ENCODE measurements around the gene RBMS3.

RBMS3 gene

DNA sequence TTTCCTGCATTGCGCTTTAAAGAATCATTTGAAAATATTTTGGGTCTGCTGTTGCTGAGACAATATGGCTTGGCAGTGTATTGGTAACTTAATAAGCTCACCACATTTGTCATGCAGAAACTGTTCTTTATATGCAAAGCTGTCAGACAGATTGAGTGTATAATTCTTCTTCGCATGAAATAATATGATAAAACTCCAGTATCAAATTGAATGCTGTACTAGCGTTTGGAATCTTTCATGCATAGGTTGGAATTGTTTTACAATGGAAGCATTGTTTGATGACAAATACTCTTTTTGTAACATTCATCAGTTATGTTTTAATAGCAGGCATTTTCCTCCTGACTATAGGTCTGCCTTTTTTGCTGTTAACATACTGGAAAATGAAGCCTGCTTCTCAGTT lies 53.8 kb downstream of the RBMS3 start:
- Histone ChIP-seq H3K36me3 (no peaks in the 10 kb centered on the region), H3K27ac (no peak overlapping the region), H3K9me3 (no peaks in the 10 kb centered on the region), H3K4me3 (no peak overlapping the region), H3K9ac (no peak overlapping the region), H3K4me1 (no peaks in the 10 kb centered on the region), H3K4me2 (no peak overlapping the region), H3K27me3 (no peaks in the 10 kb centered on the region), H4K20me1 (no peaks in the 10 kb centered on the region)
- no peak for TF ChIP-seq Cebpa-rat (IDR thresholded peaks at IDR 0.05)

DNA sequence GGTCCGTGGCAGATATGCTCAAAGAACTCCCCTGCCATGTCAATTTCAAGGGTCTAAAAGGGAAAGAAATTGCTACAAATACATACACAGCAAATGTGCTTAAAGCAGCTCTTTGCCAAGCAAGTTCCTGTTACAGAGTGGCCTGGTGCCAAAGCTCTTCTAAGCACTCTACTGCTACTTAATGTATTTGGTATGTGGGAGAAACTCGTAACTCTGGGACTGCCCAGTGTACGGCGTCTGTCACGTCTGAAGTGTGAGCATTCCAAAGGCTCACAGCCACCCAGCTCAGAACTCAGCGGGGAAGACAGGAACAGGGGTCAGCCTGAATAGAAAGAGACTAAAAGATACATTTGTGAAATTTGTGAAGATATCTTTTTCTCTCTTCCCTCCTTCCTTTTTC lies 54.6 kb downstream of the RBMS3 start:
- Histone ChIP-seq H3K9ac (no peak overlapping the region), H3K27me3 (no peaks in the 10 kb centered on the region), H3K4me3 (no peak overlapping the region), H3K27ac (no peak overlapping the region), H3K4me1 (no peaks in the 10 kb centered on the region), H3K9me3 (no peaks in the 10 kb centered on the region), H3K36me3 (no peaks in the 10 kb centered on the region), H4K20me1 (no peaks in the 10 kb centered on the region), H3K4me2 (no peak overlapping the region)
- no peak for TF ChIP-seq Cebpa-rat (IDR thresholded peaks at IDR 0.05)

DNA sequence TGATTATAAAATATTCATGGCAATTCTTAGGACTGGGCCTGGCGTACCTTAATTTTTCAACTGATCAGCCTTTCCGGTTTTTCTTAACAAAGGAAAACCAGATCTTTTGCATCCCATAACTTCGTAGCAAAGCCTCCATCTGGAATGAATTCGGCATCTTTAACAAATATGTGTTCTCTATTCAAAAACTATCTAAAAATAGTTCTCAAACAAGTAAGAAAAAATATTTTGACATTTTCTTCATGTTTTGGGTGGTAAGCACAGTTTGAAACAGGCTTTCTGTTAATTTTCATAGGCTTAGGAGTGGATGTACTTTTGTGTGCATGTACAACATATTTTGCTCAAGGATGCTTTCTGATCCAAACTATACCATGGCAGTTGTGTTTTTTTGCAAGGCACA lies 55.1 kb downstream of the RBMS3 start:
- Histone ChIP-seq H3K4me3 (no peak overlapping the region), H3K9me3 (no peaks in the 10 kb centered on the region), H3K27me3 (no peaks in the 10 kb centered on the region), H3K27ac (no peak overlapping the region), H3K9ac (no peak overlapping the region), H3K36me3 (no peaks in the 10 kb centered on the region), H3K4me1 (no peaks in the 10 kb centered on the region), H4K20me1 (no peaks in the 10 kb centered on the region), H3K4me2 (no peak overlapping the region)
- TF ChIP-seq Cebpa-rat (IDR thresholded peaks at IDR 0.05) = no peak

DNA sequence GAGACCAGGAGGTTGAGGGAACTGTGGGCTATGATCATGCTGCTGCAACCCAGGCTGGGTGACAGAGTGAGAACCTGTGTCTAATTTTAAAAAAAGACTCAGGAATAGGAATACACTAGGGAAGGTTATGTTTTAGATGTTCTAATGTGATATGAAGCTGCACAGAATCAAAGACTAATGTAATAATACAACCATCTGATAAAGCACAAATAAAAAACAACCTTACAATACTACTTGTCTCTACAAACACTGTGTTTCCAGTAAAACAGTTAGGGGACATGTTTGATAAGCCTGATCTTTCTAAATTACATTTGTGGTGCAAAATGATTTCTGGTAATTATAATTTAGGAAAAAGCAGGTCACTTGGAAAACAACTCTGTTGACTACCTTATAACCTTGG lies 56.7 kb downstream of the RBMS3 start:
- H3K27me3 ChIP-seq = no peaks in the 10 kb centered on the region
- H3K27ac ChIP-seq = no peak overlapping the region
- H3K4me2 ChIP-seq = no peak overlapping the region
- no peak overlapping the region for H3K9ac ChIP-seq
- no peaks in the 10 kb centered on the region for H4K20me1 ChIP-seq
- no peak for TF ChIP-seq Cebpa-rat (IDR thresholded peaks at IDR 0.05)
- no peaks in the 10 kb centered on the region for H3K36me3 ChIP-seq
- no peaks in the 10 kb centered on the region for H3K9me3 ChIP-seq
- H3K4me1 ChIP-seq = no peaks in the 10 kb centered on the region
- no peak overlapping the region for H3K4me3 ChIP-seq

DNA sequence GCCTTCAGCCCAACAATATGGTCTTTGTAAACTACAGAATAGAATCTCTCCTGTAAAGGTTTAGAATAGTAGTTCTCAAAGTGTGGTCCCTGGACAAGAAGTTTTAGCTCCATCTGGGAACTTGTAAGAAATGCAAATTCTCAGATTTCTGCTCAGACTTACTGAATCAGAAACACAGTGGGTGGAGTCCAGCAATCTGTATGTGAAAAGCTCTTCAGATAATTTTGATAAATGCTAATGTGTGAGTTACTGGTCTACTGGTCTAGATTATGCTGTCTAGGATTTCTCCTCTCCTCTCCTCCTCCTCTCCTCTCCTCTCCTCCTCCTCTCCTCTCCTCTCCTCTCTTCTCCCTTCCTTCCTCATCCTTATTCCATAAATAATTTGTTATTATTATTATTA lies 57.5 kb downstream of the RBMS3 start:
- H3K27me3 ChIP-seq = no peaks in the 10 kb centered on the region
- H4K20me1 ChIP-seq = no peaks in the 10 kb centered on the region
- H3K4me1 ChIP-seq = no peaks in the 10 kb centered on the region
- no peak overlapping the region for H3K4me3 ChIP-seq
- H3K36me3 ChIP-seq = no peaks in the 10 kb centered on the region
- no peak overlapping the region for H3K9ac ChIP-seq
- no peak for TF ChIP-seq Cebpa-rat (IDR thresholded peaks at IDR 0.05)
- no peak overlapping the region for H3K27ac ChIP-seq
- H3K4me2 ChIP-seq = no peak overlapping the region
- H3K9me3 ChIP-seq = no peaks in the 10 kb centered on the region

DNA sequence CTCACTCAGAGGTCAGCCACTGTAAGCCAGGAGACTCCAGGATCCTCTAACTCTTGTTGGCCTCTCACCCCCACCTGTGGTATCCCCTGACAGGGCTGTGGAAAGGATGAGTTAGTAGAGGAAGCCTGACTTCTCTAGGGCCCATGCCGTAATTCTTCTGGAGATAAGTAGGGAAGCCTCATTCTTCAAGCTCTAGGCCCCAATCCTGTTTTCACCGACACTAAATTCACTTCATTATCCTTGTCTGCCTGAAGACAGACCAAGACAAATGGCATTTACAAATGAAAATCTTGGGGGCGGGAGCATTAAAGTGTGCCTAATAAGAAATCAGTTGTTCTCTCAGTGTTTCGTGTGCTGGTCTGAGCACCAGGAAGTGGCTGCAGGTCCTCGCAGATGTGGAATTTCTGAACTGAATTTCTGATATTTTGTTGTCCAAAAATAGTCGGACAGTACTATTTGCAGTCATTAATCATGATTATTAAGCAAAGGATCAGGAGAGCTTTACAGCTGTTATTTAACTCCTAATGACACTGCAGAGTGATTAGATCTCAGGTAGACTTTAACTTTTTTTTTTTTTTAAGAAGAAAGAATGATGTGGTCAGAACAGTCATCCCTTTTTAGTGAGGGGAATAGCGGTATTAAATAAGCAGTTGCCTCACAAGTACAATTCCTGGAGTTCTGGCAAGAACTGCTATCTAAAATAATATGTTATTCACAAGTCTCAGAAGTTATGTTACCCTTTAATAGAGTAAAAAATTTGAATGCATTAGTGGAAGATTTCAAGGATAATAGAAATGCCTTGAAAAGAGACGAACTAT lies 58.4 kb downstream of the RBMS3 start:
- H3K9me3 ChIP-seq = no peaks in the 10 kb centered on the region
- TF ChIP-seq Cebpa-rat (IDR thresholded peaks at IDR 0.05) = no peak
- H3K9ac ChIP-seq = no peak overlapping the region
- no peak overlapping the region for H3K27ac ChIP-seq
- H3K4me2 ChIP-seq = no peak overlapping the region
- H3K36me3 ChIP-seq = no peaks in the 10 kb centered on the region
- no peaks in the 10 kb centered on the region for H3K27me3 ChIP-seq
- no peaks in the 10 kb centered on the region for H4K20me1 ChIP-seq
- H3K4me1 ChIP-seq = no peaks in the 10 kb centered on the region
- no peak overlapping the region for H3K4me3 ChIP-seq

DNA sequence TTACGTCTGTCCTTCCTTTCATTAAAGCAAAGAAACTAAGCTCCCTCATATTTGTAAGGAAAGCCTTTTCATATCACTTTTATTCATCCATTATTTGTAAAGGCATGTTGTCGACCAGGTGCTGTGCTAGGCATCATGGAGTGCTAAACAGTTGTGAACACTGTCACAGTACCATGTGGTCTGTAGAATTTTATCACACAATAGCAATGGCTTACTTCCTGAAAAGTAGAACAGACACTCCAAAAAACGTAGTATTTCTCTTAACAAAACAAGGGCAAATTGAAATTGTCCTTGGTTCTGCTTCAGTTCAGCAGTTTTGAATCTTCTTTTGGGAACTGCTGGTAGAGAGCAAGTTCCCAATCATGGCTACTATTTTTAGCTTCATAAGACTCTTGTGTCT lies 63.3 kb downstream of the RBMS3 start:
- no peak overlapping the region for H3K27ac ChIP-seq
- no peak for TF ChIP-seq Cebpa-rat (IDR thresholded peaks at IDR 0.05)
- no peak overlapping the region for H3K9ac ChIP-seq

DNA sequence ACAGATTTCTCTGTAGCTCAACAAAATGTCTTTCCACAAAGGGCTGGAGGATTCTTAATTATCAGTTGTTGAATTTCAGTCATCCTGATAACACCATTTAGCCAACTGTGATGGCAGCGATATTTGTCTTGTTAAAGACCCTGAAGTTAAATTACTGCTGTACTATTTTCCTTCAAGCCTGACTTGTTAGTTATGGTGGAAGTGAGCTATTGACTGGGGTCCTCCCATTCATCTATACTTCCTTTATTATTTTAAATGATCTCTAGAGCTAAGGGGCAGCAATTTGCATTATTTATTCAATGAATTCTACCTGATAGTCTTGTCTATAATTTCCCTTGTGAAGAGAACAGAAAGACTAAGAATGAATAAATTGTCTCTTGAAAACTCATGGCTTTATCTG lies 64.1 kb downstream of the RBMS3 start:
- no peak overlapping the region for H3K27ac ChIP-seq
- H3K9me3 ChIP-seq = no peaks in the 10 kb centered on the region
- no peaks in the 10 kb centered on the region for H3K27me3 ChIP-seq
- TF ChIP-seq Cebpa-rat (IDR thresholded peaks at IDR 0.05) = no peak
- H3K4me2 ChIP-seq = no peak overlapping the region
- H3K4me3 ChIP-seq = no peak overlapping the region
- H4K20me1 ChIP-seq = no peaks in the 10 kb centered on the region
- no peak overlapping the region for H3K9ac ChIP-seq
- H3K36me3 ChIP-seq = no peaks in the 10 kb centered on the region
- no peaks in the 10 kb centered on the region for H3K4me1 ChIP-seq

More for the DNA sequence above, 63.3 kb downstream of the RBMS3 start:
- Histone ChIP-seq H3K36me3 (no peaks in the 10 kb centered on the region), H3K27me3 (no peaks in the 10 kb centered on the region), H4K20me1 (no peaks in the 10 kb centered on the region), H3K4me2 (no peak overlapping the region), H3K4me3 (no peak overlapping the region), H3K9me3 (no peaks in the 10 kb centered on the region), H3K4me1 (no peaks in the 10 kb centered on the region)

DNA sequence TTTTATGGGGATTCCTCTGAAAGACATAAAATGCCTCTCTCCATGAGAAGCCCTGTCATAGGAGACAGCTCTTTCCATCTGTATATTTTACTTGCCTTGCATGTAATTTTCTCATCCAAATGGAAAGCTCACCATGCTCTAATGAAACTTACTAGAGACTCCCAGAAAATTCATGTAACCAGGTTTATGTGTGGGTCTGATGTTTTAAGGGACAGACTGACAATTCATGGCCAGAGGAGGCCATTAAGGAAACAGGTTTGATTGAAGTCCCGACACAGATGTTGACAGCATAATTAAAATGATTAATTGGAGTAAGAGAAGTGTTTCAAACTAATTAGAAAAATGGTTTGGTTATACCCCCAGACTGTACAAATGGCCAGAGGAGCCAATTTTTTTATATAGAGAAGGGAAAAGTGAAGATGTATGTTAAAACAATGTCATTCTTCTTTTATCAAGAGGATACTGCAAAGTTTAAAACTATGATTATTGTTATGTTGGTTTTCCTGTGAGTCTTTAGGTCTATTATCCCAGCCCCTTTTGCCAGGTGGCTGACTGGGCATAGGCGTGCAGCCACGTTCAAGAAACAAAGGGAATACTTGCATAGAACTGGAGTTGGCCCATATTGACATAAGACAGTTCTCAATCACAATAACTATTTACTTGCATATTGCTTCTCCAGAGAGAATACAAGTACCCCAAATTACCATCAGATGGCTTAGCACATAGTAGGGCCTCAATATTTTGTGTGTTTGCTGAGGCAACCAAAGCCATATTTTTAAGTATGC lies 64.8 kb downstream of the RBMS3 start:
- H3K27me3 ChIP-seq = no peaks in the 10 kb centered on the region
- TF ChIP-seq Cebpa-rat (IDR thresholded peaks at IDR 0.05) = no peak
- no peaks in the 10 kb centered on the region for H3K9me3 ChIP-seq
- no peaks in the 10 kb centered on the region for H3K36me3 ChIP-seq
- H4K20me1 ChIP-seq = no peaks in the 10 kb centered on the region
- no peaks in the 10 kb centered on the region for H3K4me1 ChIP-seq
- no peak overlapping the region for H3K27ac ChIP-seq
- H3K9ac ChIP-seq = no peak overlapping the region
- no peak overlapping the region for H3K4me2 ChIP-seq
- no peak overlapping the region for H3K4me3 ChIP-seq

DNA sequence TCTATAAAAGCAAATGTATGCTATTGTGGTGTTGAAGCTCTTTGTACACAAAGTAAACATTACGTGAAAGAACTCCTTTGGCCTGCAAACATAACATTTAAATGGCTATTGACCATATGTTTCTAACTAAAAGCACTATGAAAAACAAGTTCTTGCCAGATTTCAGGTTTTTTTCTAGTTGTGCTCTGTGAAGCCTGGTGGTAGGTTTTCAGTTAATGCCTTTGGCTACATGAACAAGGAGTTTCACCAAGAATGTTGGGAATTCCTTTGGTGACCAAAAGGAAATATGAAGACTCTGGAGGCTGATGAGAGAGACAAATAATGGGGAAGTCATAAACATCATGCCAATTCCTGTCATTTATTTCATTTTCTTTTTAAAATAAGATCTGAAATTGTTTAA lies 66.0 kb downstream of the RBMS3 start:
- no peaks in the 10 kb centered on the region for H3K4me1 ChIP-seq
- no peak for TF ChIP-seq Cebpa-rat (IDR thresholded peaks at IDR 0.05)
- H3K4me3 ChIP-seq = no peak overlapping the region

More for the DNA sequence above, 66.0 kb downstream of the RBMS3 start:
- H3K9me3 ChIP-seq = no peaks in the 10 kb centered on the region
- no peak overlapping the region for H3K4me2 ChIP-seq
- H3K27ac ChIP-seq = no peak overlapping the region
- no peaks in the 10 kb centered on the region for H3K27me3 ChIP-seq
- no peaks in the 10 kb centered on the region for H3K36me3 ChIP-seq
- H4K20me1 ChIP-seq = no peaks in the 10 kb centered on the region
- H3K9ac ChIP-seq = no peak overlapping the region

Measured in BLaER1 (cell line).